ENCODE data around the gene SURF2.
"Not testable (repeated sequence)": the region's sequence is repeated elsewhere in the genome, so short reads cannot be mapped to it uniquely, and the experiment has no call there.

Gene SURF2

GRCh38 chr9:133333566-133333965, 22.8 kb upstream of the SURF2 start:
- Histone ChIP-seq H3K36me3 (ENCODE audit: control insufficient read depth, insufficient read depth, low read length) (peaks cover 28% of the 10 kb centered on the region), H3K27me3 (replicated peaks; ENCODE audit: control insufficient read depth, insufficient read depth, low read length) (no peaks in the 10 kb centered on the region), H3K4me3 (replicated peaks; ENCODE audit: low read depth, low read length) (no peak overlapping the region)
- DNase-seq (ENCODE audit: extremely low read depth, insufficient read length), result no peak
- TF ChIP-seq, protein P1, sequence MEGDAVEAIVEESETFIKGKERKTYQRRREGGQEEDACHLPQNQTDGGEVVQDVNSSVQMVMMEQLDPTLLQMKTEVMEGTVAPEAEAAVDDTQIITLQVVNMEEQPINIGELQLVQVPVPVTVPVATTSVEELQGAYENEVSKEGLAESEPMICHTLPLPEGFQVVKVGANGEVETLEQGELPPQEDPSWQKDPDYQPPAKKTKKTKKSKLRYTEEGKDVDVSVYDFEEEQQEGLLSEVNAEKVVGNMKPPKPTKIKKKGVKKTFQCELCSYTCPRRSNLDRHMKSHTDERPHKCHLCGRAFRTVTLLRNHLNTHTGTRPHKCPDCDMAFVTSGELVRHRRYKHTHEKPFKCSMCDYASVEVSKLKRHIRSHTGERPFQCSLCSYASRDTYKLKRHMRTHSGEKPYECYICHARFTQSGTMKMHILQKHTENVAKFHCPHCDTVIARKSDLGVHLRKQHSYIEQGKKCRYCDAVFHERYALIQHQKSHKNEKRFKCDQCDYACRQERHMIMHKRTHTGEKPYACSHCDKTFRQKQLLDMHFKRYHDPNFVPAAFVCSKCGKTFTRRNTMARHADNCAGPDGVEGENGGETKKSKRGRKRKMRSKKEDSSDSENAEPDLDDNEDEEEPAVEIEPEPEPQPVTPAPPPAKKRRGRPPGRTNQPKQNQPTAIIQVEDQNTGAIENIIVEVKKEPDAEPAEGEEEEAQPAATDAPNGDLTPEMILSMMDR (IDR thresholded peaks at IDR 0.05; ENCODE audit: insufficient read depth, low read length, poor library complexity, severe bottlenecking), result no peak

DNA sequence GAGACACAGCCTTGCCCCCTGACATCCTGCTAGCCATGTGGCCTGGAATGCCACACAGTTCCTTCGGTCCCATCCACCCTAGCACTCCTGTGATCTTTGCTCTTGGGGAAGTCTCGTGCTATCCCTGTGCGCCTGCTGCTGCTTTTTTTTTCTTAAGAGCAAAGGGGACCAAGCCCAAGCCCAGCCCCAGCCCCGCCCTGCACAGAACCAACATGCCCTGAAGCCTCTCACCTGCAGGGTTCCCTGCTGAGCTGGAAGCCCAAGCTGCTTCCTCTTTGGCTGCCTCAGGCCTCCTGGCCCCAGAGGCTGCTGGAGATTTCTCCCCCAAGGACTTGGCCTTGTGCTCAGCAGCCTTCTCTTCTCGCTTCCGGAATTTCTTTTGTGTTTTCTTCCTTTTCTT, 22.2 kb upstream of the SURF2 start:
- Histone ChIP-seq H3K36me3 (ENCODE audit: control insufficient read depth, insufficient read depth, low read length) (peaks cover 30% of the 10 kb centered on the region), H3K27me3 (replicated peaks; ENCODE audit: control insufficient read depth, insufficient read depth, low read length) (no peaks in the 10 kb centered on the region), H3K4me3 (replicated peaks; ENCODE audit: low read depth, low read length) (no peak overlapping the region)
- no peak for DNase-seq (ENCODE audit: extremely low read depth, insufficient read length)
- TF ChIP-seq, protein P1 (IDR thresholded peaks at IDR 0.05; ENCODE audit: insufficient read depth, low read length, poor library complexity, severe bottlenecking), result no peak

DNA sequence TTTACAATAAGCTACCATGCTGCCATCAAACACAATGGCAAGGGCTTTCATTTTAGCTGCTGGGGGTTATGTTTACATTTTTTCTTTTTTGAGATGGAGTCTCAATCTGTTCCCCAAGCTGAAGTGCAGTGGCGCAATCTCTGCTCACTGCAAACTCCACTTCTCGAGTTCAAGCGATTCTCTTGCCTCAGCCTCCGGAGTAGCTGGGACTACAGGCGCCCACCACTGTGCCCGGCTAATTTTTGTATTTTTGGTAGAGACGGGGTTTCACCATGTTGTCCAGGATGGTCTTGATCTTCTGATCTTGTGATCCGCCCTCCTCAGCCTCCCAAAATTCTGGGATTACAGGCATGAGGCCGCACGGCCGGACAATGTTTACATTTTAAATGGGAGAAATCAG, 21.5 kb upstream of the SURF2 start:
- H3K36me3 ChIP-seq (ENCODE audit: control insufficient read depth, insufficient read depth, low read length), result peaks cover 36% of the 10 kb centered on the region
- not testable (repeated sequence) for H3K27me3 ChIP-seq (replicated peaks; ENCODE audit: control insufficient read depth, insufficient read depth, low read length); DNase-seq (ENCODE audit: extremely low read depth, insufficient read length)
- H3K4me3 ChIP-seq (replicated peaks; ENCODE audit: low read depth, low read length), result peak overlapping the region; percentile 86

DNA sequence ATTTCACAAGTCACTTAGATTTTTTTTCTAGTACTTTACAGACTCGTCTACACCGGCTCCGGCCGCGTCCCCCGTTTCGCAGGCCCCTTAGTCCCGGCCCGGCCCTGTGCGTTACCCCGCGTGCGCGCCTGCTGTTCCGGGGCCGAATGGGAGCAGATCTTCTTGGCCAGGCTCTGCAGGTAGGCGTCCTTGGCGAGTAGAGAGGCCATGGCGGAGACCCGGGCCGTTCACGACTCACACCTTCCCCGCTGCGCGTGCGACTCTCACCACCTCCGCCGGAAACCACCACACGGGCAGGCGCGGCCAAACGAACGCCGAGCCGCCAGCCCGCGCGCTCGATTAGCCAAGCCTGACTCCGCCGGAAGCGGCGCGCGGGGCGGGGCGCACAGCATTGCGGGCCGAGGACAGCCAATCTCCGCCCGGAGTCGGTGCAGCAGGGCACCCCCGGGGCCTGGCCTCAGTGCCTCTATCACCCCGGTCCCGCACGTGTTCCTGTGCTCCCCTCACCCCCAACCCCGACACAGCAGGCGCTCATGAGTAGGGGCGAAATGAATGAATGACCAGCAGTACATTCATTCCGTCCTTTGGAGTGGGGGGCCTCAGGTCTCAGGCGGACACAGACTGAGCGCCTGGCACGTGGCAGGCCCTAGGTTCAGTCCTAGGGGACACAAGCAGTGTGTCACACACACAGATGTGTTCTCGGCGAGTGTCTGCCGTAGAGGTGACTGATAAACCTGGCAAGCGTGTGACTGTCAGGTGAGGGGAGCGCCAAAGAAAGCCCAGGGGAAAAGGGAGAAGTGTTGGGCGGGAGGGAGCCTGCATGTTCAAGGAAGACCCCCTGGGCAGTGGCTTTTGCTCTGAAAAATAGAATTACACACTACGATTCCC, 20.2 kb upstream of the SURF2 start, which contains the start of gene SURF6:
Gene SURF6 (minus strand): TSS at position 265 of the 888 bp plus-strand sequence. CDS start 56 bp downstream, at position 209.
- Histone ChIP-seq H3K4me3 (replicated peaks; ENCODE audit: low read depth, low read length) (peak within 1 kb of the TSS; percentile 86), H3K36me3 (ENCODE audit: control insufficient read depth, insufficient read depth, low read length) (peaks cover 45% of the 10 kb centered on the region), H3K27me3 (replicated peaks; ENCODE audit: control insufficient read depth, insufficient read depth, low read length) (no peaks in the 10 kb centered on the region)
- TF ChIP-seq, protein P1 (IDR thresholded peaks at IDR 0.05; ENCODE audit: insufficient read depth, low read length, poor library complexity, severe bottlenecking), result no peak
- DNase-seq (ENCODE audit: extremely low read depth, insufficient read length), result peak; percentile 98

DNA sequence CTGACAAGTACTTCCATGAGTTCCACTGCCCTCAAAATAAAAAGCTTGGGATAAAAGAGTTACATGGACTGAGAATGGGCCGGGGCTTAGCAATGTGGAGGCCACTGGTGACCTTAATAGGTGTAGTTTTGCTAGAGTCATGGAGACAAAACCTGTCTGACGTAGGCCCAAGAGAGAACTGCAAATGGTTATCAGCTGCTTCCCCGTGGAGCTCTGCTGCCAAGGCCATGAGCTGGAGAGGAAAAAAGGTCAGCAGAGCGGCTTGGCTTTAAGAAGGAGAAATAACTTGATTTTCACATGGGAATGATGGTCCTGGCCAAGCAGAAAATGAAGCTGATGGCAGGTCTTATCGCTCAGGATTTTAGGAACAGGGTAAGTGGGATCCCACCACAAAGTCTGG, 16.7 kb upstream of the SURF2 start:
- H3K36me3 ChIP-seq (ENCODE audit: control insufficient read depth, insufficient read depth, low read length), result peaks cover 45% of the 10 kb centered on the region
- H3K4me3 ChIP-seq (replicated peaks; ENCODE audit: low read depth, low read length), result no peak overlapping the region
- DNase-seq (ENCODE audit: extremely low read depth, insufficient read length), result no peak
- TF ChIP-seq, protein P1 (IDR thresholded peaks at IDR 0.05; ENCODE audit: insufficient read depth, low read length, poor library complexity, severe bottlenecking), result no peak
- no peaks in the 10 kb centered on the region for H3K27me3 ChIP-seq (replicated peaks; ENCODE audit: control insufficient read depth, insufficient read depth, low read length)

- Histone ChIP-seq H3K4me3 (replicated peaks; ENCODE audit: low read depth, low read length) (no peak overlapping the region), H3K36me3 (ENCODE audit: control insufficient read depth, insufficient read depth, low read length) (peaks cover 48% of the 10 kb centered on the region), H3K27me3 (replicated peaks; ENCODE audit: control insufficient read depth, insufficient read depth, low read length) (no peaks in the 10 kb centered on the region)
- TF ChIP-seq, protein P1 (IDR thresholded peaks at IDR 0.05; ENCODE audit: insufficient read depth, low read length, poor library complexity, severe bottlenecking), result no peak
- no peak for DNase-seq (ENCODE audit: extremely low read depth, insufficient read length)
Measured at GRCh38 chr9:133340256-133340655, 16.1 kb upstream of the SURF2 start.

All from GM06990 (cell line).